Measurements from ENCODE around the gene RBM48.
"Not testable (repeated sequence)": the region's sequence is repeated elsewhere in the genome, so short reads cannot be mapped to it uniquely, and the experiment has no call there.

Gene RBM48

DNA sequence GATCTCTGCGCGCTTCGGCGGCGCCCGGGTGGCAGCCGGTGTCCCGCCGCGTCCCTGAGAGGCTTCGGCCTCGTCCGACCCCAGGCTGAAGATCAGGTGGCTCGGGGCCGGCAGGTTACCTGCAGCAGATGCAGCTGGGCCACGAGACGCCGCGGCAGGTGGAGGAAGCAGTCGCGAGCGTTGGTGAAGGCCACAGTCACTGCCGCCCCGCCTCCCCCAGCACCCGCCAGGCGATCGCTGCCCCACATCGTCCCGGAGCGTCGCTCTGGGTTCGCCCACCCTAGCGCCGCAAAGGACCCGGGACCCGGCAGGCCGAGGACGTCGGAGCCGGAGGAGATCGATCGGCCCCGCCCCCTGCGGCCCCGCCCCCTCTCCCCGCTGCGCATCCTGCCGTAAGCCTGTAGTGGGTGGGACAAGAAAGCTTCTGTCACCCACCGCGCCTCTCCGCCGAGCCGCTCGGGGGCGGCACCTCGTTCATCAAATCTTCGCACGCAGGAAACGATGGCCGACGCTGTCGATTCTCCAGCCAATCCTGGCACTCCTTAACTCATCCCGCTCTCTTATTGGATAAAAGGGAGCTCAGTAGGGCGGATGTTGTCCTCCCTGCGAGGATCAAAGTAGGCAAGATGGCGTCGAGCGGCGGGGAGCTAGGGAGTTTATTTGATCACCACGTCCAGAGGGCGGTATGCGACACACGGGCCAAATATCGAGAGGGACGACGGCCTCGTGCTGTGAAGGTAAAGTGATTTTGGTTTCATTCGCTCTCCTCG lies at the start of gene RBM48, which contains the start of gene PEX1:
Gene RBM48 (plus strand): TSS at position 608 of the 770 bp plus-strand sequence. CDS start 19 bp downstream, at position 627.
Gene PEX1 (minus strand): TSS at position 333 of the 770 bp plus-strand sequence. CDS start 85 bp downstream, at position 248.
- peak; percentile 92 for DNase-seq
- H3K4me3 Mint-ChIP-seq = peak within 1 kb of the TSS; percentile 91
- H3K36me3 Mint-ChIP-seq (ENCODE audit: low read depth) = peaks cover 10% of the 10 kb centered on the region
- H3K9me3 Mint-ChIP-seq = no peaks in the 10 kb centered on the region
- peak within 1 kb of the TSS; percentile 98 for H3K27ac Mint-ChIP-seq
- H3K27me3 Mint-ChIP-seq = peaks cover 2% of the 10 kb centered on the region
- peaks cover 33% of the 10 kb centered on the region for H3K4me1 Mint-ChIP-seq
- ATAC-seq = peak; percentile 96

DNA sequence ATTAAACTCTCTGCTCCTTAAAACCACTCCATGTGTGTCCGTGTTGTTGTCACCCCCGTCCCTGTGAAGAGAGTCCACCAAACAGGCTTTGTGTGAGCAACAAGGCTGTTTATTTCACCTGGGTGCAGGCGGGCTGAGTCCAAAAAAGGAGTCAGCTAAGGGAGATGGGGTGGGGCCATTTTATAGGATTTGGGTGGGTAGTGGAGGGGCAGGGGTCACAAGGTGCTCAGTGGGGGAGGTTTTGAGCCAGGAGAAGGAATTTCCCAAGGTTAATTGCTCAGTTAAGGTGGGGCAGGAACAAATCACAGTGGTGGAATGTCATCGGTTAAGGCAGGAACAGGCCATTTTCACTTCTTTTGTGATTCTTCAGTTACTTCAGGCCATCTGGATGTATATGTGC lies 49.4 kb upstream of the RBM48 start:
- H3K4me1 Mint-ChIP-seq; H3K4me3 Mint-ChIP-seq; H3K27ac Mint-ChIP-seq; H3K36me3 Mint-ChIP-seq (ENCODE audit: low read depth); H3K27me3 Mint-ChIP-seq; H3K9me3 Mint-ChIP-seq; ATAC-seq; DNase-seq: not testable (repeated sequence)

DNA sequence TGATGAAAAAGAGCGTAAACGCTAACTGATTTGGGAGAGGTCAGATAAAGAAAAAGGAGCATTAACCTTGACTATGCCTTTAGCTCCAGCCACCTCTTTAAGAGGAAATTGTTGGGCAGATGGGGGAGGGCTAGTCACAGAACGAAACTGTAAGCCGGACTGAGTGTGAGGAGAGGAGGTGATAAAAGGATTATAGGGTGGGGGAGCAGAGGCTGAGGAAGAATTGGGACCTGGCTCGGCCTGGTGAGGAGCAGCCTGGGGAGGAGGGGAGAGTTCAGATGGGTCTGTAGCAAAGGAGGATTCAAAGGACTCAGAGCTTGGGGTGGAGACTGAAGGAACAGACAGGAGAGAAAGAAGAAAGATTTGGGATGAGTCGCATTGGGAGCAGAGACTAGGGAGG lies 45.0 kb upstream of the RBM48 start:
- not testable (repeated sequence) for H3K4me1 Mint-ChIP-seq; H3K27ac Mint-ChIP-seq; H3K9me3 Mint-ChIP-seq; H3K36me3 Mint-ChIP-seq (ENCODE audit: low read depth); H3K4me3 Mint-ChIP-seq; H3K27me3 Mint-ChIP-seq; DNase-seq; ATAC-seq

DNA sequence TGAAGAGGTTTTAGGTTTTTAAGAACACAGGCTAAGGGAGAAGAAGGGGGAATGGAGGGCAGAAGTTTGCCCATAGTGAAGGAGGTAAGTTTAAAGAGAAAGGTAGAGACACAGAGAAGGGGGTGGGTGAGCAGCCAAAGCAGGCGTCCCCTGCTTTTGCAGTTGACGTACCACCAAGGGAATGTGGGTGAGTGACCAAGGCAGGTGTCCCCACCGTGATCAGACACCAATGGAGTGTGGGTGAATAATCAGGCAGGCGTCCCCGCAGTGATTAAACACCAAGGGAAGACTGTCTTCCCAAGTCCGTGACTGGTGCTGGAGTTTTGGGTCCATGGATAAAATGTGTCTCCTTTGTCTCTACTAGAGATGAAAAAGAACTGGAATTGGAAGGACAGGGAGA lies 44.4 kb upstream of the RBM48 start:
- H3K36me3 Mint-ChIP-seq (ENCODE audit: low read depth); ATAC-seq; H3K4me1 Mint-ChIP-seq; DNase-seq; H3K27ac Mint-ChIP-seq; H3K9me3 Mint-ChIP-seq; H3K27me3 Mint-ChIP-seq; H3K4me3 Mint-ChIP-seq: not testable (repeated sequence)

DNA sequence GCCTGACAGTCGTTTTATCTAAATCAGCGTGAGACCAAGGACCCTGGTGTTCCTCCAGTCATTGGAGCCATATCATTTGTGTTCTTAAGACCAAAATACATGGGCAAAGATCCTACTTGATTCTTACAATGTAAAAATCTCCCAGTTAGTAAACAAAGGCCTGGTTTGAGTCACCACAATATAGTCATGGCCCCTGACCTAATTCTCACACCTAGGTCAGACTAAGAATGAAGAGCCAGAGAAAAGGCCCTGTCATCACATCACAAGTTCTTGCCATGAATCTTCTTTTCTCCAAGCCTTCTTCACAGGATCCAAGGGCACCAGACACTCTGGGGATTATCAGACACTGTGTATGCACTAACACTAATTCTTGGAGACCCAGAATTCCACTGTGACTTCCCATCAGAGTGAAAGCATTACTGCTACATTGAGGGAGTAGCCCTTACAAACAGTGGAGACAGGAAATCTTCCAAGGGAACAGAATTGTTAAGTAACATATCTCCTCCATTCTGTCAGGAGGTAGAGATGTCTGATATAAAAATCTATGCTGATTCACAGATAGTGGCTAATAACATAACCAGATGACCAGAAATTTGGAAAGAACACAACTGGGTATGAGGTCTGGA lies 43.2 kb upstream of the RBM48 start:
- no peak for ATAC-seq
- H3K27me3 Mint-ChIP-seq = no peaks in the 10 kb centered on the region
- no peak for DNase-seq
- H3K4me1 Mint-ChIP-seq = no peaks in the 10 kb centered on the region
- H3K9me3 Mint-ChIP-seq = no peaks in the 10 kb centered on the region
- no peak overlapping the region for H3K27ac Mint-ChIP-seq
- H3K4me3 Mint-ChIP-seq = no peak overlapping the region
- peaks cover 6% of the 10 kb centered on the region for H3K36me3 Mint-ChIP-seq (ENCODE audit: low read depth)

DNA sequence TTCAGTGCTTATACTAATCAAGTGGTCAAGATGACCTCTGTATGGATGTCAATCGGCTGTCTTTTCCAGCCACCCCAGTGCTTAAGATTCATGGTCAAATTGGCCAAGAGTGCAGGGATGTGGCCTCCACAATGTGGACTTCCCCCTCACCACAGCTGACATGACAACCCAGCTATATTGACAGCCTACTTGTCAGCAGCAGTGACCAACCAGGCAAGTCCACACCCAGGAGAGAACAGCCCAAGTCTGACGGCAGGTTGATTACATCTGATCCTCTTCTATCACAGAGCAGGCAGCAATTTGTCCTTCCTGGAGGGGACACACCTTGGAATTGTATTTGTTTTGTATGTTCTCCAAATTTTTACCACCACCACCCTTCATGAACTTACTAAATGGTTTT lies 42.6 kb upstream of the RBM48 start:
- Mint-ChIP-seq H3K4me1 (no peaks in the 10 kb centered on the region), H3K4me3 (no peak overlapping the region), H3K9me3 (no peaks in the 10 kb centered on the region), H3K27ac (no peak overlapping the region), H3K27me3 (no peaks in the 10 kb centered on the region), H3K36me3 (ENCODE audit: low read depth) (peaks cover 6% of the 10 kb centered on the region)
- ATAC-seq (no peak), DNase-seq (no peak)

DNA sequence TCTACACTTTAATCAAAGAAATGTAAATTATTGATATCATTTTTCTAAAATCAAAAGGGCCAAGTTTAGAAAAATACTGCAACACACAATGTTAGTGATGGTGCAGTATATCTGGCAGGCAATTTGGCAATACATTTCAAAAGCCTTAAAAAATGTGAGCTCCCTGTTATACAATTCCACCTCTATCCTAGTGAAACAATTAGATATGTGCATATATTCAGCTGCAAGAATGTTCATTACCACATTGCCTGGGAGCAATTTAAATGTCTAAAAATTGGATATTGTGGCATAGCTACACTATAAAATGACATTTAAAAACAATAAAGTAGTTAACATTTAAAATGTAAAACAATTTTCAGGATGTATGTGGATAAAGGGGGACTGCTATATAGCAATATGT lies 40.8 kb upstream of the RBM48 start:
- Mint-ChIP-seq H3K36me3 (ENCODE audit: low read depth) (peaks cover 7% of the 10 kb centered on the region), H3K27ac (no peak overlapping the region), H3K27me3 (no peaks in the 10 kb centered on the region), H3K4me1 (no peaks in the 10 kb centered on the region), H3K4me3 (no peak overlapping the region), H3K9me3 (no peaks in the 10 kb centered on the region)
- DNase-seq (no peak), ATAC-seq (no peak)

DNA sequence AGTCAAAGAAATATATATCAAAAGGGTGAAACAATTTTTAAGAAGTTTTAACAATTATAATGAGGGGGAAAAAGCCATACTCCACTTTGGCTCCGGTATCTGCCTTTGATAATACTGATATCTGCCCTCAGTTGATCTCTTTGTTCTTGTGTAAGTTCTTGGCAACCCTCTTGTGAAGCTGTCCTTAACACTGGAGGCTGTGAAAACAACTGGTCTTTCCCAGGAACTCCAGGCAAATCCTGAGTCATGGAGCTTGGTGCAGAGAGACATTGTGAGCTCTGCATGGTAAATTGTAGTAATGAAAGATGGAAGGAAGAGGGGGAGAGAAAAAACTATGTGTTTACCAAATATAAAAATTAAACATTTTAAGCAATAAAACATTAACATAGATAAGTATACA lies 39.0 kb upstream of the RBM48 start:
- H3K27ac Mint-ChIP-seq = no peak overlapping the region
- DNase-seq = no peak
- no peak overlapping the region for H3K4me3 Mint-ChIP-seq
- no peaks in the 10 kb centered on the region for H3K27me3 Mint-ChIP-seq
- H3K4me1 Mint-ChIP-seq = no peaks in the 10 kb centered on the region
- peaks cover 14% of the 10 kb centered on the region for H3K36me3 Mint-ChIP-seq (ENCODE audit: low read depth)
- H3K9me3 Mint-ChIP-seq = no peaks in the 10 kb centered on the region
- no peak for ATAC-seq

DNA sequence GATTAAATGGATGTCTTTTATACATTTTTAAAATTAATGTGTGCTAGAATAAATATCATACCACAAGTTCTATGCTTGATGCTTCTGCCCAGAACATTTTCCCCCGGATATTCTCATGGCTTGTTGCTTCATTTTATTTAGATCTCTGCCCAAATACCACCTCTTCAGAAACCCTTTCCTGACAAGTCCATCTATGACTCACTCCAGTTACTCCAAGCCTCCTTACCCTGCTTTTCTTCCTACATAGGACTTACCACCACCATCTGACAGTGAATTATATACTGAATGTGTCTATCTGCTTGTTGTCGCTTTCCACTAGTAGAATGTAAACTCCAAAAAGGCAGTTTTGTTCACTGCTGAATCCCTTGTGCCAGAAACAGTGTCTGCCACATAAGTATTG lies 31.7 kb upstream of the RBM48 start:
- DNase-seq (no peak), ATAC-seq (no peak)
- peaks cover 25% of the 10 kb centered on the region for H3K36me3 Mint-ChIP-seq (ENCODE audit: low read depth)
- H3K27me3 Mint-ChIP-seq = no peaks in the 10 kb centered on the region
- no peak overlapping the region for H3K27ac Mint-ChIP-seq
- H3K4me3 Mint-ChIP-seq = no peak overlapping the region
- H3K9me3 Mint-ChIP-seq = no peaks in the 10 kb centered on the region
- no peaks in the 10 kb centered on the region for H3K4me1 Mint-ChIP-seq

DNA sequence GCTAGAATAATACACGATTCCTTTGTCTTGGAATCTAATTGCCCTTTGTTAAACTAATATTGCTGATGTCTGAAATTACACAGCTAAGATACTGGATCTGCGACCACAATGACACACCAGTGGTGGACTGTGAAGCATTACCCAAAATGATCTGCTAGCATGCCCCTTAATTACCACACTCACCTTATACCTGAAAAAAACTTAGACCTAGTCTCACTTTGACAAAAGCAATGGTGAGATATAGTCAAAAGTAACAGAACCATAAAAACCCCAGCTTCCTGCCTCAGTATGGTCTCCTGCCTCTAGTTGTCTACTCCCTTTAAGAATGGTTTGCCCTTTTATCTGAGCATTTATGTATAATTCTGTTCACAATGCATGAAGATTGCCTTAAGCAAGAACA lies 30.0 kb upstream of the RBM48 start:
- no peaks in the 10 kb centered on the region for H3K9me3 Mint-ChIP-seq
- H3K27me3 Mint-ChIP-seq = no peaks in the 10 kb centered on the region
- ATAC-seq (no peak), DNase-seq (no peak)
- H3K4me3 Mint-ChIP-seq = no peak overlapping the region
- H3K4me1 Mint-ChIP-seq = no peaks in the 10 kb centered on the region
- no peak overlapping the region for H3K27ac Mint-ChIP-seq
- H3K36me3 Mint-ChIP-seq (ENCODE audit: low read depth) = peaks cover 22% of the 10 kb centered on the region

DNA sequence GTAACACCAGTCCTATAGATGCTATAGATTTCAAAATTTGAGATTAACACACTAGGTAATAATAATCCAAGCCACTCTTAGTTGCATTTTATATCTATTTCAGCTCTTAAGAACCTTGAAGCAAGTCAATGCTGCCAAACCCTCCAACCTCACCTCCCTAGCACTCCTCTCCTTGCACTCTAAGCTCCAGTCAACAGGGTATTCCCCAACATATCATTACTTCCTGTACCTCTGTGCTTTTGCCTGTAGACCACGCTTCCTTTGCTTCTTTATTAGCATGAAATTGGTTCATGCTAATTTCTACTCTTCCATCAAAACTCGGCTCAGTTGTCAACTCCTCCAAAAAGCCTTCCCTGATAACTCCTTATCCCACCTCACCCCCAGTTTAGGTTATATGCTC lies 24.8 kb upstream of the RBM48 start:
- H3K4me3 Mint-ChIP-seq = no peak overlapping the region
- H3K27ac Mint-ChIP-seq = no peak overlapping the region
- no peak for DNase-seq
- H3K4me1 Mint-ChIP-seq = no peaks in the 10 kb centered on the region
- H3K36me3 Mint-ChIP-seq (ENCODE audit: low read depth) = peaks cover 18% of the 10 kb centered on the region
- no peak for ATAC-seq
- no peaks in the 10 kb centered on the region for H3K27me3 Mint-ChIP-seq
- no peaks in the 10 kb centered on the region for H3K9me3 Mint-ChIP-seq

DNA sequence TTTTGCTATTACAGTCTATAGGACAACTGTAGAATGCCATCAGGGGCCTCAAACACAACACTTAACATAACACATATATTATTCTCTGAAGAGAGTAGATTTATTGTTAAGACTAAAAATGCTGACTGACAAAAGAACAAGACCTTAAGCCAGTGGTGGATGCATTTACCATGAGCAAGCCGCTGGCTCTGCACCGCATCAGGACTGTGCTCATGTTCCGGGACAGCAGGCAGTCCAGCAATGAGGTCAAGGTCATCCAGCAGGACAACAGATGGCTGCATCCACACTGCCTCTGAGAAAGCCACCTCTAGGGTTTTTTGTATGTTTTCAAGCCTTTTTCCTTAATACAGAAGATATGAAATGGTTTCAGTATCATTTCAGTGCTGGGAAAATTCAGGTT lies 24.0 kb upstream of the RBM48 start:
- Mint-ChIP-seq H3K9me3 (no peaks in the 10 kb centered on the region), H3K4me3 (no peak overlapping the region), H3K36me3 (ENCODE audit: low read depth) (peaks cover 13% of the 10 kb centered on the region), H3K27me3 (no peaks in the 10 kb centered on the region), H3K27ac (no peak overlapping the region), H3K4me1 (no peaks in the 10 kb centered on the region)
- ATAC-seq (no peak), DNase-seq (no peak)

DNA sequence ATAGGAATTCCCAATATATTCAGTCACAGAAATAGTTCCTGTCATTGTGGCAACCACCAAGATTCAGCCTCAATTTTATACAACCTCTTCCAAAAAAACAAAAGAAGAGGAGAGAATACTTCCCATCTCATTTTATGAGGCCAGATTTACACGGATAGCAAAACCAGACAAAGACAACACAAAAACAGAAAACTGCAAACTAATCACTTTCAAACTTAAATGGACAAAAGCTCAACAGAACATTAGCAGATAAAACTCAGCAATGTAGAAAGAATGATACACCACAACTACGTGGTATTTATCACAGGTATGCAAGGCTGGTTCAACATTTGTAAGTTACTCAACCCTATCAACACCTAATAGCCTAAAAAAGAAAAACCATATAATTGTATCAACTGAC lies 22.2 kb upstream of the RBM48 start:
- Mint-ChIP-seq H3K9me3 (no peaks in the 10 kb centered on the region), H3K4me3 (no peak overlapping the region), H3K27me3 (no peaks in the 10 kb centered on the region)

DNA sequence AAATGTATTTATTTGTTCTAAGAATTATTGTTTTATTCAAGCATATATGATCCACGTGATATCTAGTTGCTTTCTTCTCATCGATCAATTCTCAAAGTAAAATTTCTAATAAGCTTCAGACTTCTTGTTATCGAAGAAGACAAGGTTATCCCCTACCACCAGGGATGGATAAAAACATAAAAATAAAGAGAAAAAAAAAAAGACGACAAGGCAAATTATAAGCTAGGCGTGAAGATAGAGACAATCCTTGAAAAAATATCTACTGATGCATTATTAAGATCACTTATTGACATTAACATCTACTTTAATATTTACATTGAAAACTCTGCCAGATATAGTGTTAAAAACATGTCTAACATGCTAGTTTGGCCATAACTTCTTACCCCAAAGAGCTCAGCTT lies 19.6 kb upstream of the RBM48 start:
- no peak overlapping the region for H3K27ac Mint-ChIP-seq
- H3K9me3 Mint-ChIP-seq = no peaks in the 10 kb centered on the region
- DNase-seq = no peak
- H3K4me1 Mint-ChIP-seq = no peaks in the 10 kb centered on the region
- ATAC-seq = no peak
- peaks cover 13% of the 10 kb centered on the region for H3K36me3 Mint-ChIP-seq (ENCODE audit: low read depth)
- no peak overlapping the region for H3K4me3 Mint-ChIP-seq
- H3K27me3 Mint-ChIP-seq = no peaks in the 10 kb centered on the region

More for the DNA sequence above, 22.2 kb upstream of the RBM48 start:
- H3K27ac Mint-ChIP-seq = no peak overlapping the region
- no peaks in the 10 kb centered on the region for H3K4me1 Mint-ChIP-seq
- H3K36me3 Mint-ChIP-seq (ENCODE audit: low read depth) = peaks cover 8% of the 10 kb centered on the region
- DNase-seq (no peak), ATAC-seq (no peak)

DNA sequence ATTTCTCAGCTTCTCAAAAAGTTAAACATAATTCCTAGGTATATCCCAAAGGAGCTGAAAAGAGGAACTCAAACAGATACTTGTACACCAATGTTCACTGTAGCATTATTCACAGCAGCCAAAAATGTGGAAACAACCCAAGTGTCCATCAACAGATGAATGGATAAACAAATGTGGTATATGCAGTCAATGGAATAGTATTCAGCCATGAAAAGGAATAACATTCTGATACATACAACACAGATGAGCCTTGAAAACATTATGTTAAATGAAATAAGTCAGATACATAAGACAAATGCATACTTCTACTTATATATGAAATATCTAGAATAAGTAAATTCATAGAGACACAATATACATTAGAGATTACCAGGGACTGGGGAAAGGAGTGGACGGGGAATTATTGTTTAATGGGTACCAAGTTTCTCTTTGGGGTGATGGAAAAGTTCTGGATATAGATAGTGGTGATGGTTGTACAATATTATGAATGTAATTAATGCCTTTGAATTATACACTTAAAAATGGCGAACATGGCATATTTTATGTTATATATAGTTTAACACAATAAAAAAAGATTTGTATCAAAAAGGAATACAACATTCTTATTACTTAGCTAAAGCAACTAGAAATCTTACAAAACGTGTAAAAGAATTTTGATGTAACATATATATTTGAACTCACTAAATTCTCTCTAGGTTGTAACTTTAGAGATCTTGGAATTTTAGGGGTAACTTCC lies 15.3 kb upstream of the RBM48 start:
- ATAC-seq = no peak
- no peak overlapping the region for H3K4me3 Mint-ChIP-seq
- no peak for DNase-seq
- H3K27ac Mint-ChIP-seq = no peak overlapping the region
- peaks cover 15% of the 10 kb centered on the region for H3K36me3 Mint-ChIP-seq (ENCODE audit: low read depth)
- no peaks in the 10 kb centered on the region for H3K9me3 Mint-ChIP-seq
- peaks cover 9% of the 10 kb centered on the region for H3K4me1 Mint-ChIP-seq
- no peaks in the 10 kb centered on the region for H3K27me3 Mint-ChIP-seq

Measured in activated naive CD8-positive, alpha-beta T cell treated with anti-CD3 and anti-CD28 coated beads, Interleukin-2, amount 50 U/mL, for 24 hours (primary cell).